ENCODE data around the gene CHD2.

Gene CHD2

DNA sequence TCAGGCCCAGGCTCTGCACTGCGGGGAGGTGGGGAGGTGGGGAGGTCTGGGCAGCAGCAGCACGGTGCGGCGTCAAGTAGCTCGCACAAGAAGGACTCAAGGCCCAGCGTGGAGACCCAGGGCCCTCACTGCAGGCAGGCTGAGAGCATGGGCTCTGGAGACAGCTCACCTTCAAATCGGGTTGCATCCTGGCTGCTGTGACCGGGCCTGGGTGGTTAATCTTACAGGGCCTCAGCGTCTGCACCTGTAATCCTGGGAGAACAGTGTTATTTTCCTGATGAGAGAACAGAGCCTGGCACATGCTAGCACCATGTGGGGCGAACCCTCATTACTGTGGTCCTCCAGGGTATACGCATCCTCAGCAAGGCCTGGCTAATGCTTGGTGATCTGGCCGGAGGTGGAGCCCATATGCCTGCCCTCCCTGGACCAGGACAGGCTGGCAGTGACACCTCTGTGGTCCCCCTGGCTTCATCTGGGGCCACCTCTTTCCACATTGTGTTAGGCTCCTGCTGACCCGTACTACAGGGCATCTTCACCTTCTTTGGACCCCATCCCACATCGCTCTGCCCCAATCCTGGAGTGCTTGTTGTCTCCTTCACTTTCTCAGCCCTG lies 133.4 kb downstream of the CHD2 start:
- DNase-seq (ENCODE audit: low read depth) = no peak
- TF ChIP-seq, protein P1, sequence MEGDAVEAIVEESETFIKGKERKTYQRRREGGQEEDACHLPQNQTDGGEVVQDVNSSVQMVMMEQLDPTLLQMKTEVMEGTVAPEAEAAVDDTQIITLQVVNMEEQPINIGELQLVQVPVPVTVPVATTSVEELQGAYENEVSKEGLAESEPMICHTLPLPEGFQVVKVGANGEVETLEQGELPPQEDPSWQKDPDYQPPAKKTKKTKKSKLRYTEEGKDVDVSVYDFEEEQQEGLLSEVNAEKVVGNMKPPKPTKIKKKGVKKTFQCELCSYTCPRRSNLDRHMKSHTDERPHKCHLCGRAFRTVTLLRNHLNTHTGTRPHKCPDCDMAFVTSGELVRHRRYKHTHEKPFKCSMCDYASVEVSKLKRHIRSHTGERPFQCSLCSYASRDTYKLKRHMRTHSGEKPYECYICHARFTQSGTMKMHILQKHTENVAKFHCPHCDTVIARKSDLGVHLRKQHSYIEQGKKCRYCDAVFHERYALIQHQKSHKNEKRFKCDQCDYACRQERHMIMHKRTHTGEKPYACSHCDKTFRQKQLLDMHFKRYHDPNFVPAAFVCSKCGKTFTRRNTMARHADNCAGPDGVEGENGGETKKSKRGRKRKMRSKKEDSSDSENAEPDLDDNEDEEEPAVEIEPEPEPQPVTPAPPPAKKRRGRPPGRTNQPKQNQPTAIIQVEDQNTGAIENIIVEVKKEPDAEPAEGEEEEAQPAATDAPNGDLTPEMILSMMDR (conservative IDR thresholded peaks at IDR 0.05; ENCODE audit: low read depth, low read length) = no peak
- no peak overlapping the region for H3K4me3 ChIP-seq (ENCODE audit: low read depth, low read length)

DNA sequence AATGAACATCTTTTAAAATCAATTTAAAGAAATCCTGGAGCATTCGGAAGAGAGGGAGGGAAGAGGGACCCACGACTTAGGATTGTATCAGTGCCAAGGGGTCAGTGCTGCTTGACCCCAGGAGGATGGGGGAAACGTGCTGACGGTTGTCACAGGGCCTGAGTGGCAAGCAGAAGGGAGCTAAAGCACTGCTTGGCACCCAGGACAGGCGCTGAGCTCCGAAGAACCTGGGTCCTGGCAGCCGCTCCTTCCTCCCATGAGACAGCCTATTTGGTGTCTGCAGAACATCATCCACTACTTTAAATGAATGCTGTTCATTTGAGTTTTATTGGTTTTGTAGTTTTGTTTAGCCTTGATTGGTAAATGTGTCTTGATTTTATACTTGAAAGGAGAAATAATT lies 134.4 kb downstream of the CHD2 start:
- DNase-seq (ENCODE audit: low read depth) = no peak
- TF ChIP-seq, protein P1 (conservative IDR thresholded peaks at IDR 0.05; ENCODE audit: low read depth, low read length) = no peak
- no peak overlapping the region for H3K4me3 ChIP-seq (ENCODE audit: low read depth, low read length)

DNA sequence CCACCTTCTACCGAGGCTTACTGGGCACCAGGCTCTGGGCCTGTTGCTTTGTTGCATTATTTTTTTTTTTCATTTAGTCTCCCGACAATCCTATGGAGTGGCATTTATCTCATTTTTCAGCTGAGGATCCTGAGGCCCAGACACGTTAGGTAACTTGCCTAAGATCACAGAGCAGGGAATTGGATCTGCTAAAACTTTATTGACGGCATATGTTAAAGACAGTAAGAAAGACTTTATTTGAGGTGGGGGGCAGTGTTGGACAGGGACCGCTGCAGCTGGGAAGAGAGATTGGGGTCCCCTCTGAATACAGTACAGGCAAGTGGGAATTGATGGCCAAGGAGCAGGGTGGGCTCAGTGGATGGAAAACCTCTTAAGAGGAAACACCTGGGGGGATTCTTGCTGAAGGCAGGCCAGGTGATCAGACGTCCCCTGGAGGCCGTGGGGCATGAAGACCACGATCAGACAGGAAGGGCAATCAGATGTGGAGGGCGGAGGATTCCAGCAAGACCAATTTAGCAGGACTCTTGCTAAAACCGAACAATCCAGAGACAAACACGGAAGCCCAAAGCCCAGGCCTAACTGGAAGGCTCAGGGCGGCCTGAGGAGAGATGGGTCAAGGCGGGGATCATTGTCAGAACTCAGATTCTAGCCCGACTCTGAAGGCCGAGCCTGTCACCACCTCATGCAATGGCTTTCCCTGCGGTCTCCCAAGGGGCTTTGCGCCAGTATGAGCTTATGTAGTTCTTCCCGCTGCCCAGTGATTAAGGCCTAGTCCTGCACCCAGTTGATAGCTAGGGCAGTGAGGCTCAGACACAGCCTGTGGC lies 135.2 kb downstream of the CHD2 start:
- no peak overlapping the region for H3K4me3 ChIP-seq (ENCODE audit: low read depth, low read length)
- TF ChIP-seq, protein P1 (conservative IDR thresholded peaks at IDR 0.05; ENCODE audit: low read depth, low read length) = no peak
- no peak for DNase-seq (ENCODE audit: low read depth)

DNA sequence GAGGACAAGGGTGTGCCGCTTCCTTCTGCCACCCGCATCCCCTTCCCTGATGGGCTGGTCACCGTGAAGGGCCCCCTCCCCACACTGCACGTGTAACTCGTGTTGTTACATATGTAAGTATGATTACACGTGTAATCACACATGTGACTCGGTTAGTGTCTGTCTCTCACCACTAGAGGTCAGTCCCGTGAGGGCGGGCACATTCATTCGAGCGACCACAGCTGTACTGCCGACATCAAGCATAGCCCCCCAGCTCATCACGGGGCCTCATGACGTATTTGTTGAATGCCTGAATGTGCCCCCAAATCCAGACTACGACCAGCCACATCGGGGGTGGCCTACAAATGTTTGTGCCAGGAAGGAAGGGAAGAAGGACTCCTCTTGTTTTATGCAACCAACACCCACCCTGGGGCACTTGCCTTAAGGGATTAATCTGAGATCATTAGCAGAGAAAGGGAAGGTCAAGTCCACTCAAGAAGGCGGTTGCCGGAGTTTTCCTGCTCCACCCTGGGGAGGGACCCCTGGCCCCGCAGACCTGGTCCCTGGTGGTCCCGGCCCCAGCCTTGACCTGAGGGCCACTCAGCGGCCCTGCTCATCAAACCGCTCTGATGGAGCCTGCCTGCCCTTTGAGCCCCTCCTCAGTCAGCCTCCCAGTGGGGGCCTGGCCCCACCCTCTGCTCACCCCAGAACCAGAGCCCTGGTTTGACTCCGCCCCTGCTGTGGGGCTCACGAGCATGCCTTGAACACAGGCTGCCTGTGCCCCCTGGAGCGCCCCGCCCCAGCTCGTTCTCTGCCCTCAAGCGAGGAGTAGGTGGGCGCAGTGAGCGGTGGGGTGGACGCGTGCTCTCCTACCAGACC lies 136.1 kb downstream of the CHD2 start:
- DNase-seq (ENCODE audit: low read depth) = peak; percentile 62
- TF ChIP-seq, protein P1 (conservative IDR thresholded peaks at IDR 0.05; ENCODE audit: low read depth, low read length) = peak; percentile 75
- no peak overlapping the region for H3K4me3 ChIP-seq (ENCODE audit: low read depth, low read length)

DNA sequence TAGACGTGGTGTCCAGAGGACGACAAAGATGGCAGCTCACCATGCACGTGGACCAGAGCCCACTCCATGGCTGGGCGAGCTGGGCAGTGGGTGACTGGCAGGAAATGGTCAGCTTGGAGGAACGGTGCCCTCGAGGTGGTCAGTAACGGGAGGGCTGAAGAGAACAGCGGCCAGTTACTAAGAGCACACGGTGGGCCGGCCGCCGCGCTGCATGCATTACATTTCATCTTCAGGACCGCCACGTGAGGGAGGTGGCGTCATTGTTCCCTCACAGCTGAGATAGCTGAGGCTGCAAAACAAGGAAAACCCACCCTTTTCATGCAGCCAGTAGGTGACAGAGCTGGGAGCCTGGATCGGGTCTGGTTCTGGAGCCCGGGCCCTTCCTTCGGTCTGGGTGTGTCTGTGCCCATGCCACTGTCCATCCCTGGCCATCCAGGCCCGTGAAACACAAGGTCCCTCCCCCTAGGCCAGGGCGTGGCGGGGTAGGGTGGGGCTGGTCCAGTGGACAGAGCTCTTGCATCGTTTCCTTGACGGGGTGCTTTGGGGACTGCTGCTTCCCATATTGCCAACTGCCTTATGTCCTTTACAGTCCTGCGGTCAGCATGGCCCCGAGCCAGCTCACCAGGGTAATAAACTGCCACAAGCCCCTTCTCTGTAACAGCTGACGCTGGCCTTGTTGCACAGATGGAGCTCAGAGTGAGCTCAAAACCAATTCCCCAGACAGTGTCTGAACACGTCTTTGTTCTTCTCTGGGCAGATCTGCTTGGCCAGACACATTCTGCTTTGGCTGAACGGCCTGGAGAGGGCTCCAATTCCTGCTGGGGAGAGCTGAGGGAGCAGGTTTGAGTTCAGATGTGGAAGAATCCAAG lies 137.1 kb downstream of the CHD2 start:
- DNase-seq (ENCODE audit: low read depth) = peak; percentile 65
- TF ChIP-seq, protein P1 (conservative IDR thresholded peaks at IDR 0.05; ENCODE audit: low read depth, low read length) = peak; percentile 65
- H3K4me3 ChIP-seq (ENCODE audit: low read depth, low read length) = no peak overlapping the region

All from choroid plexus epithelial cell (primary cell).